Mucosa of descending colon (tissue), 3 donors: Measurements from ENCODE around the gene ANP32A. TPM values are rescaled to one million over a fixed set of nuclear protein-coding genes. Genes with fewer than 3 reads are reported as not detected.

Source experiments
- ATAC-seq: fragments of 200-7000 bp; cut with Tn5 transposase; one replicate; pipeline ENCODE4 v1.9.1; 2020; ENCODE audit warnings: mild to moderate bottlenecking, moderate library complexity
- DNase-seq, 3 donors: peaks; one replicate each; pipeline ENCODE4 v3.0.0-alpha.2; 2020
- H3K36me3 ChIP-seq: fragments of 200-600 bp; one replicate; pipeline ENCODE4 v1.8.0; 2021; ENCODE audit warnings: low read depth, mild to moderate bottlenecking
- H3K4me1 ChIP-seq: fragments of 200-600 bp; one replicate; pipeline ENCODE4 v1.8.0; 2021; ENCODE audit warnings: low read depth, mild to moderate bottlenecking
- H3K4me3 ChIP-seq: fragments of 200-600 bp; one replicate; pipeline ENCODE4 v1.8.0; 2021; ENCODE audit warnings: mild to moderate bottlenecking
- H3K9me3 ChIP-seq: fragments of 200-600 bp; one replicate; pipeline ENCODE4 v1.8.0; 2021; ENCODE audit warnings: mild to moderate bottlenecking
- intact Hi-C, 2 donors: fragments of 100-400 bp; cut with DNase I in 1 of 2; cut with micrococcal nuclease in 1 of 2; formaldehyde crosslinking; loops; one replicate each; pipeline versions ENCODE4 v1.11.0 to v1.11.1; 2022; cut with DNase I, micrococcal nuclease
- total RNA-seq, 3 donors: library from RNA; stranded (reverse); fragmentation: NEBNext Ultra II Directional in 2 of 3; extraction: Animal tissue kit (Norgen Biotek cat#: 25700) in 2 of 3; gene quantifications; one replicate each; pipeline versions ENCODE4 v1.2.1 to v1.2.4, GENCODE V29; 2021 to 2023
- TF ChIP-seq, protein P1 (sequence below): fragments of 200-600 bp; IDR thresholded peaks from one replicate; pipeline ENCODE4 v1.8.0; 2022; ENCODE audit warnings: antibody characterized with exemption, mild to moderate bottlenecking
- donor health status: DM: no; HTN: no; CAD: no; lungs with moderate emphysema.
- donor health status: DM: no; HTN: no; CAD: no.
- donor health status: DM: no; HTN: yes; CAD: no.

ANP32A gene
- total RNA-seq, 3 donors from 2014 or later, result 101 to 113 (median 109) TPM

DNA sequence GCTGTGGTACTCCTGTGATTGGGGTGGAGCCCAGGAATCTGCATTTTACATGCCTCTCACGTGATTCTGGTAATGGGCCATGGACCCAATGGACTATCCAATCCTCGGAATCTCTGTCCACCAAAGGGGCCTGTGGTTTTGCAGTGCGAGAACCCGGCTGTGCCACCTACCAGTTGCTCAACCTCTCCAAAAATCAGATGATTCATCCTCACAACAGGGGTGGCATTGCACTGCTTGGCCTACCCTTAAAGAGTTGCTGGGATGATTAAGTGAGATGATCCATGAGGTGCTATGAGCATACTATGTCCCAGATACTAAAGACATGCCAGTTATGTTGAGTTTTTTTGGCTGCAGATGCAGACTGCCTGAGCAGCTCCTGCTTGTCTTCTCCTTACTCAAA is 5.1 kb downstream of the ANP32A start:
- Histone ChIP-seq H3K4me3 (no peak overlapping the region), H3K4me1 (peaks cover 18% of the 10 kb centered on the region), H3K9me3 (no peaks in the 10 kb centered on the region), H3K36me3 (no peaks in the 10 kb centered on the region)
- intact Hi-C loops, result no loop called here
- DNase-seq (no peak), ATAC-seq (no peak)
- TF ChIP-seq, protein P1, sequence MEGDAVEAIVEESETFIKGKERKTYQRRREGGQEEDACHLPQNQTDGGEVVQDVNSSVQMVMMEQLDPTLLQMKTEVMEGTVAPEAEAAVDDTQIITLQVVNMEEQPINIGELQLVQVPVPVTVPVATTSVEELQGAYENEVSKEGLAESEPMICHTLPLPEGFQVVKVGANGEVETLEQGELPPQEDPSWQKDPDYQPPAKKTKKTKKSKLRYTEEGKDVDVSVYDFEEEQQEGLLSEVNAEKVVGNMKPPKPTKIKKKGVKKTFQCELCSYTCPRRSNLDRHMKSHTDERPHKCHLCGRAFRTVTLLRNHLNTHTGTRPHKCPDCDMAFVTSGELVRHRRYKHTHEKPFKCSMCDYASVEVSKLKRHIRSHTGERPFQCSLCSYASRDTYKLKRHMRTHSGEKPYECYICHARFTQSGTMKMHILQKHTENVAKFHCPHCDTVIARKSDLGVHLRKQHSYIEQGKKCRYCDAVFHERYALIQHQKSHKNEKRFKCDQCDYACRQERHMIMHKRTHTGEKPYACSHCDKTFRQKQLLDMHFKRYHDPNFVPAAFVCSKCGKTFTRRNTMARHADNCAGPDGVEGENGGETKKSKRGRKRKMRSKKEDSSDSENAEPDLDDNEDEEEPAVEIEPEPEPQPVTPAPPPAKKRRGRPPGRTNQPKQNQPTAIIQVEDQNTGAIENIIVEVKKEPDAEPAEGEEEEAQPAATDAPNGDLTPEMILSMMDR, result no peak

GRCh38 chr15:68814596-68814995 is 6.1 kb downstream of the ANP32A start:
- ATAC-seq (no peak), DNase-seq (no peak)
- no peaks in the 10 kb centered on the region for H3K9me3 ChIP-seq
- H3K4me1 ChIP-seq, result peaks cover 18% of the 10 kb centered on the region
- intact Hi-C loops, result no loop called here
- H3K4me3 ChIP-seq, result no peak overlapping the region
- H3K36me3 ChIP-seq, result no peaks in the 10 kb centered on the region
- TF ChIP-seq, protein P1, result no peak

GRCh38 chr15:68812597-68813431 is 7.9 kb downstream of the ANP32A start:
- Histone ChIP-seq H3K4me1 (peaks cover 18% of the 10 kb centered on the region), H3K36me3 (no peaks in the 10 kb centered on the region), H3K4me3 (no peak overlapping the region), H3K9me3 (no peaks in the 10 kb centered on the region)
- TF ChIP-seq, protein P1, result no peak
- DNase-seq, result no peak
- intact Hi-C loops, result no loop called here
- no peak for ATAC-seq

DNA sequence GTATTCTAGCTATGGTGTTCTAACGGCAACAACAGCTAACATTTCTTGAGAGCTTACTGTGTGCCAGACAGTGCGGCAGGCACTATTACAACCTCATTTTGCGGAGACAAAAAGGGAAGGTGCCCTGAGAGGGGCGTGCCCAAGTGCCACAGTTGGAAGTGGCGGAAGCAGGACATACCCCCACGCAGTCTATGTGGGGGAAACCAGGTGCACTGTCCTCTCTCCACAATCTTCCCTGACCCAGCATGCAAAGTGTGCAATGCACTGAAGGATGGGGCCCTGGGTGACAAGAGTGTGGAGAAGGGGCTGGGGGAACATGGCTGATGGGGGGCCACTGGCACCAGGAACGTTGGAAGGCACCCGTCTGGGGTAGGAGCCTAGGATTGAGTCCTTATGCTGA is 8.6 kb downstream of the ANP32A start:
- Histone ChIP-seq H3K36me3 (no peaks in the 10 kb centered on the region), H3K4me3 (no peak overlapping the region), H3K4me1 (peaks cover 18% of the 10 kb centered on the region), H3K9me3 (no peaks in the 10 kb centered on the region)
- intact Hi-C loops, result no loop called here
- DNase-seq (no peak), ATAC-seq (no peak)
- TF ChIP-seq, protein P1, result no peak

- Histone ChIP-seq H3K36me3 (no peaks in the 10 kb centered on the region), H3K4me1 (peaks cover 11% of the 10 kb centered on the region), H3K9me3 (no peaks in the 10 kb centered on the region), H3K4me3 (no peak overlapping the region)
- TF ChIP-seq, protein P1, result no peak
- intact Hi-C loops, result no loop called here
- no peak for ATAC-seq
- no peak for DNase-seq
These were observed 11.2 kb downstream of the ANP32A start for GRCh38 chr15:68809517-68809916.
